GM12892 (cell line): ENCODE results near the gene C5orf63.

Experiments used
- POLR2A ChIP-seq: IDR thresholded peaks from 2 replicates; pipeline ENCODE4 v1.6.1; 2011; ENCODE audit warnings: low read depth, low read length, control low read depth
- POLR2AphosphoS5 ChIP-seq: IDR thresholded peaks from 2 replicates; pipeline ENCODE4 v1.6.1; 2011; ENCODE audit warnings: low read depth, low read length, control low read depth
- TAF1 ChIP-seq: IDR thresholded peaks from 2 replicates; pipeline ENCODE4 v1.6.1; 2011; ENCODE audit warnings: low read depth, mild to moderate bottlenecking, control low read depth, low read length, borderline replicate concordance

DNA sequence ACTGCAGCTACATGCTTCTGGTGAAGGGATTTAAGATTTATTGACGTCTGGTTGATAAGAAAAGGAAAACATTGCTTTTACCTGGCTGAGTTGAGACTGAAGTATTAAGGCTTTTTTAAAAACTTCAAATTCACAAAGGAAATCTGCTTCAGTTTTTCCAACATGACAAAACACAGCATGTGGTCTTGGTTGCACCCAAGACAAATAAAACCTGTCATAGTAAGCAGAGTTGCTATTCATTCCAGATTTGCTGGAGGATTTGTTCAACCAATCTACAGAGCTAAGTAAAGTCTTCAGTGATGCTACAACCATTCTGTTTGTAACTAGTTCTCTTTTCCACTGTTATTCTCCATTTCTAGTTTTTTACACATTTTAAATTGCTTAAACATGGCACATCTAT, 11.3 kb downstream of the C5orf63 start:
- no peak for TF ChIP-seq POLR2A
- TF ChIP-seq TAF1, result no peak
- TF ChIP-seq POLR2AphosphoS5, result no peak
